HG03039 (cell line): ENCODE measurements around the gene TAF6.
A peak's percentile ranks its signal among the peaks of the same experiment; 100 is the strongest.

ENCODE experiments used
- ATAC-seq: cut with Tn5 transposase; IDR thresholded peaks from one replicate; pipeline ENCODE4 v1.9.1; 2021; ENCODE audit warnings: mild to moderate bottlenecking, moderate library complexity; ENCODE audit not compliant: unreplicated experiment

Gene TAF6

DNA sequence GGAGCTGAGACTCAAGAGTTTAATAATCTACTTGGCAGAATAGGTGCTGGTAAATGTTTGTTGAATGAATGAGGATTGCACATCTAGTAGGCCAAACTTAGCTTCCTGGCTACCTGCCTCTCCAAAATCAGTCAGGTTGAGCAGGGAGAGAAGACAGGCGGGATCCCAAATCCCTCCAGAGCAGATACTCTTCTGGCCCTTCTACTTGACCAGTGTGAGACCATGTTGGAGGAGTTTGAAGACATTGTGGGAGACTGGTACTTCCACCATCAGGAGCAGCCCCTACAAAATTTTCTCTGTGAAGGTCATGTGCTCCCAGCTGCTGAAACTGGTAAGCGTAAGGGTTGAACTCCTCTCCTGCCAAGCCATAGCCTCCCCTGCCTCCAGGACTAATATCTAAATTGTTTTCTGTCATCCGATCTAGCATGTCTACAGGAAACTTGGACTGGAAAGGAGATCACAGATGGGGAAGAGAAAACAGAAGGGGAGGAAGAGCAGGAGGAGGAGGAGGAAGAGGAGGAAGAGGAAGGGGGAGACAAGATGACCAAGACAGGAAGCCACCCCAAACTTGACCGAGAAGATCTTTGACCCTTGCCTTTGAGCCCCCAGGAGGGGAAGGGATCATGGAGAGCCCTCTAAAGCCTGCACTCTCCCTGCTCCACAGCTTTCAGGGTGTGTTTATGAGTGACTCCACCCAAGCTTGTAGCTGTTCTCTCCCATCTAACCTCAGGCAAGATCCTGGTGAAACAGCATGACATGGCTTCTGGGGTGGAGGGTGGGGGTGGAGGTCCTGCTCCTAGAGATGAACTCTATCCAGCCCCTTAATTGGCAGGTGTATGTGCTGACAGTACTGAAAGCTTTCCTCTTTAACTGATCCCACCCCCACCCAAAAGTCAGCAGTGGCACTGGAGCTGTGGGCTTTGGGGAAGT lies 5.4 kb upstream of the TAF6 start:
- no peak for ATAC-seq

DNA sequence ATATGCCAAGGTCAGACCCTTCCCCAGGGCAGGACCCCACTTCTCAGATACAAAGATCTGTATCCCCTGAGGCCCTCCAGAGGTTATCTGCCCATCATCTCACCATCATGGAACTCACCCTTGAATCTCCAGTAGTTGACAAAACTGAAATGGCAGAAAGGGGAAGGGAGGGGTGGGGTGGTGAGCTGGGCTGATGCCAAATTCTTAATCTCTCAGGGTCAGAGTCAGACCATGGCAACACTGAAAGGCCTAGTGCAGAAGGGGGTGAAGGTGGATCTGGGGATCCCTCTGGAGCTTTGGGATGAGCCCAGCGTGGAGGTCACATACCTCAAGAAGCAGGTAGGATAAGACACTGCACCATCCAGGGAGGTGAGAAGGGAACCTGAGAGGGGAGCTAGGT lies 3.4 kb upstream of the TAF6 start:
- ATAC-seq, result no peak

DNA sequence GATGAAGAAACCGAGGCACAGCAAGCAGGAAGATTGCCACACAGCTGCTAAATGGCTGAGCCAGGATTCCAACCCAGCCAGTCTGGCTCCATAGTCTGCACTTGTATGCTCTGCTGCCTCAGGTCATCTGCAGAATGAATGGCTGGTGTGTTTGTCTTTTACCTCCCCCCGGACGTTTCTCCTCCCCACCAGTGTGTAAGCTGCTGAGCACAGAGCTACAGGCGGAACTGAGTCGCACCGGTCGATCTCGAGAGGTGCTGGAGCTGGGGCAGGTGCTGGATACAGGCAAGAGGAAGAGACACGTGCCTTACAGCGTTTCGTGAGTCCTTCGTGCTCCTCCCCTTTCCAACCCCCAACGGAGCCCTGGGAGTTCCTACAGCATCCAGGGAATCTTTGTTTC lies 2.9 kb upstream of the TAF6 start:
- no peak for ATAC-seq

DNA sequence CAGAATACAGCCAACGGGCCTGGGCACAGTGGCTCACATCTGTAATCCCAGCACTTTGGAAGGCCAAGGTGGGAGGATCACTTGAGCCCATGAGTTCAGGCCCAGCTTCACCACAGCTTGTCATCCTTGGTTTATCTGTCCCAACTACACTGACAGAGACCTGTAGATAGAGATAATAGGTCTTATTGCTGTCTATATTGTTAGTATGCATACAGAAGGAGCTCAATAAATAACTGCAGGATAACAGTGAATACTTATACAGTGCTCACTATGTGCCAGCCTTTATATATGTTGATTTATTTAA lies 1.5 kb upstream of the TAF6 start:
- ATAC-seq, result no peak

DNA sequence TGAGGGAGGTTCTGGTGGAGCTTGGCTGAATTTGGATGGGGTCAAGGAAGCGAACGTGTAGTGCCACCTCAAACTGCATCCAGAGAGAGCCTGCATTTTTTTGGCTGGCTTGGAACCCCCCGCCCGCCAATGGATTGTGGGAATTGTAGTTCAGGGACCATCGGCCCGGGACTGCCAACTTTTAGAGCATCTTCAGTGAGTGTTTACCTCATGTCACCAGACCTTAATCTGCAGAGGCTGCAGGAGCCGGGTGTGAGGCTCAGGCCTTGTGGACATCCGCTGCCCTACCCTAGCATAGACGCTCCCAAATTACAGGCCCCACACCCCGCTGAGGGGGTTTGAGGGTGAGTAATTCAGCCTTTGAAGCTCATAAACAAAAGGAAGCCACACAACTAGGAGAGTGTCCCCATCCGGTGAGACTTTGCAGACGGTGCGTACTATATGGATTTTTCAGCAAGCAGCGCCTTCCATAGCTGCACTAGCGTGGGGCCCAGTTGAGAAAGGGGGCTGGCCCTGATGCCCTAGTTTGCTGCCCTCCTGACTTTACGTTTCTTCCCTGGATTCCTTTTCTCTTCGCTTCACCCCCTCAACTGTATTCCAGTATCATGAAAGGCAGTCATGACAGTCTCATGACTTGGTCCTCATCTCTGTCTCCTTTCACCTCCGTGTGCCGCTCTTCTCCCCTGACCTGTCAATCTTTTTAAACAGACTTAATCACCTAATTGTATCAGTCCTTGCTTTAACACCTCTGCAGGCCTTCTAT lies 993 bp upstream of the TAF6 start:
- ATAC-seq, result peak; percentile 12

DNA sequence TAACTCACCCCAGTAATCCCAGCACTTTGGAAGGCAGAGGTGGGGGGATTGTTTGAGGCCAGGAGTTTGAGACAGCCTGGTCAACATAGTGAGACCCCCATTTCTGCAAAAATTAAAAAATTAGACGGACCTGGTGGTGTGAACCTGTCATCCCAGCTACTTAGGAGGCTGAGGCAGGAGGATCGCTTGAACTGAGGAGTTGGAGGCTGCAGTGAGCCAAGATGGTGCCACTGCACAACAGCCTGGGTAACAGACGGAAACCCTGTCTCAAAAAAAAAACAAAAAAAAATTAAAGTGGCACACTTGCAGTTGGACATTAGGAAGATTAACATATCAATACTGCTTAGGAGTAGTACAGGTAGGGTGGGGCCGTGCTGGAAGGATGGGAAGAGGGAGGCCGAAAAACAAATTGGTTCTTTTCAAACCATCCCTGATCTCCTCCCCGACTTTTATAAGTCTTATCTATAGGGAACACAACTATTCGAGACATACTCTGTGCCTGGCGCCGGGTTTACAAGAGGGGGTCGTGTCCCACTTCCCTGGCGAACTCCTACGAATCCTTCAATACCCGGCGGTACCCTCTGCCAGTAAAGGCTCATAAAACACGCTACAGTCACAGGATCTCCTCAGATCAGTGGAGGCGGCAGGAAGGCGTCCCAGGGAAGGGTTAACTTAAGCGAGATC lies 628 bp downstream of the TAF6 start:
- no peak for ATAC-seq

DNA sequence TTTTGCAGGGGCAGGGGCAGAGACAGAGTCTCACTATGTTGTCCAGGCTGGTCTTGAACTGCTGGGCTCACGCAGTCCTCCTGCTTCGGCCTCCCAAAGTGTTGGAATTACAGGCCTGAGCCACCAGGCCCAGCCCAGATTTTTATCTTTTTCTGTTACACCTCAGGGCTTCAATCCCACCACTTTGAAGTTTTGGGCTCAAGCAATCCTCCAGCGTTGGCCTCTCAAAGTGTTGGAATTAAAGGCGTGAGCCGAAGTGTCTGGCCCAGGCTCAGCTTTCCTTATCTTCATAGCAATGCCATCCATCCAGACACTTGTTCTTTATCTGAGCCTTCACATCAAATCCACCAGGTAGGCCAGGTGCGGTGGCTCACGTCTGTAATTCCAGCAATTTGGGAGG lies 4.1 kb downstream of the TAF6 start:
- ATAC-seq, result no peak

DNA sequence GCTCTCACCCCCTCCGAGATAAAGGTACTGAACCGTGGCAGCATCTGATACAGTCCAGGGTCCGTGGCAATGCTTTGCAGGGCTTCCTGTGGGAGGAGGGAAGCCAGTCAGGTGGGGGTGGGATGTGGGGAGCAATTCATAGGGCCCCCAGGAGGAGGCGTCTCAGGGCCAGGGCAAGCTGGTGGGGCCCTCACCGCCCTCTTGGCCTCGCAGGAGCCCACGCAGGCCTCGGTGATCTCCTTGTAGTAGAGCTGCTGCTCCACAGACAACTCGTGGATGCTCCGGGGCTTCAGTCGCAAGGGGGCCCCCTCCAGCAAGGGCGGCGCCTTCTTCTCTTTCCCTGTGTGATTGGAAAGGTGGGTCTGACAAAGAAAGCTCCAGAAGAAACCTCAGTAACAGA lies 7.2 kb downstream of the TAF6 start:
- ATAC-seq, result no peak

DNA sequence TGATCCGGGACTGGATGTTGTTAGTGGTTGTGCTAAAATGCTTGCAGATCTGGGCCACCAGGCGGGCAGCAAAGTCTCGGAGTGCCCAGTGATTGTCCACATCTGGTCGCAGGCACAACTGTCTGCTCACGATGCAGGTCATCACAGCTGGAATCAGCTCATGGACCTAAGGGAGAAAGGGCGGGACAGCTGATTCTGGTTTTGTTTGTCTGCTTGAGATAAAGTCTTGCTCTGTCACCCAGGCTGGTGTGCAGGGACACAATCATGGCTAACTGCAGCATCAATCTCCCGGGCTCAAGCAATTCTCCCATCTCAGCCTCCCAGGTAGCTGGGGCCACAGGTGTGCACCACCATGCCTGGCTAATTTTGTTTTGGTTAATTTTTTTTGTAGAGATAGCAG lies 8.0 kb downstream of the TAF6 start:
- no peak for ATAC-seq

DNA sequence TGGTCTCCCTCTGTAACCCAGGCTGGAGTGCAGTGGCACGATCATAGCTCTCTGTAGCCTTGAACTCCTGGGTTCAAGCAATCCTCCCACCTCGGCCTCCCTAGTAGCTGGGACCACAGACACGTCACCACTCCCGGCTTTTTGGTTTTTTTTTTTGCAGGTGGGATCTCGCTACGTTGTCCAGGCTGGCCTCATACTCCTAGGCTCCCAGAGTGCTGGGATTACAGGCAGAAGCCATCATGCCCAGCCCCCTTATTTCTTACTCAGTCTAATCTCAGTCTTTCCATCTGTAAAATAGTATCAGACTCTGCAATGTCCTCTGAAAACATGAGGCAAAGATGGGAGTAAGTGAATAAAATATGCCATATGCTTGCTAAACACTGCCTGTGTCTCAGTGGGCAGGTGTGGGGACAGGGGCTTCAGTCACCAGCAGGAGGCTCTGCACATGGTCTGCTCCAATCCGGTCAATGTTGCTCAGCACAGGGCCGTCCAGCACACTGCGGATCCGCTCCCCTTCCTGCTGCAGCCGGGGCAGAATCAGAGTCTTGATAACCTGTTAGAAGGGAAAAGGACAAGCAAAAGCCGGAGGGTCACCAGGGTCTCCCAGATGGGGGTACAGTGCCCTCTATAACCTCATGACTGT lies 9.5 kb downstream of the TAF6 start:
- ATAC-seq, result no peak

DNA sequence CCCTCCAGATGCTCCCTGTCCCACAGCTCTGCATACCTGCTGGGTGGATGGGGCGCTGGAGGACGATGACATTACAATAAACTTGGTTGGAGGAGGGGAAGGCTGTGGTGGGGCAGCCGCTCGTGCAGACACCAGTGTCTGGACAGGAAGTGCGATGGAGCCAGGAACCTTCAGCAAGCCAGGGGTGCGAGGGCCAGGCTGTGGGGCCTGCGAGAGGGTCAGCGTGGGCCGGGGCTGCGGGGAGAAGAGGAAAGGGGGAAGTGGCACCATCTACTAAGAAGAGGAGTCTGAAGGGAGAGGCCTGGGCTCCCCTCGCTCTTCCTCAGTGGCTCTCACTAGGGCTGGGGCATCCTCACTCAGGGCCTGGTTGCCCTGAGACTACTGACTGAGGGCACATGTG lies 11.3 kb downstream of the TAF6 start:
- no peak for ATAC-seq

DNA sequence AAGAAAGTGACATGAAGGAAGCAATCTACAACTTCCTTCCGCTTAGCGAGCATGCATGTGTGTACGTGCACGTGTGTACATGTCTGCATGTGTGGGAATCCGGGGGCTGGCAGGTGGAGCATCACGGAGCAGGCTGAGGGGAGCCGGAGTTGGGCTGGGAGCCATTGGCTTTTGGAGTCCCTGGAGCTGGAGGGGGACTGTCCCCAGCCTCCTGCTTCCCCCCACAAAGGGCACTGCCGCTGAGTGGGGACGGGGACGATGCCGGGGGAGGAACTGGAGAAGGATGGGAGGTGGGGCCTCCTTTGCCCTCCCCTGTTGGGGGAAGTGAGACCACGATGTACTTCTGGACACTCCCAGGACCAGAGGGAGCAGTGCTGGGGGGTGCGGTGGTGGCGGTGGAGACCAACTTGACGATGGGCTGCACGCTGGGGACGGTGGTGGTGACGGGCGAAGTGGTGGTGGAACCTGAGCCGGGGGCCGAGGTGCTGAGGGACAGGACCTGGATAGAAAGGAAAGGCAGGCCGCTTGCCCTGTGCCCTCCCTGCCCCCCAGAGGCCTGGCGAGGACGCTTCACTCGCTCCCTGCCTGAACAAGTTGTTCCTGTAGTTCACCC lies 11.9 kb downstream of the TAF6 start:
- ATAC-seq, result no peak

DNA sequence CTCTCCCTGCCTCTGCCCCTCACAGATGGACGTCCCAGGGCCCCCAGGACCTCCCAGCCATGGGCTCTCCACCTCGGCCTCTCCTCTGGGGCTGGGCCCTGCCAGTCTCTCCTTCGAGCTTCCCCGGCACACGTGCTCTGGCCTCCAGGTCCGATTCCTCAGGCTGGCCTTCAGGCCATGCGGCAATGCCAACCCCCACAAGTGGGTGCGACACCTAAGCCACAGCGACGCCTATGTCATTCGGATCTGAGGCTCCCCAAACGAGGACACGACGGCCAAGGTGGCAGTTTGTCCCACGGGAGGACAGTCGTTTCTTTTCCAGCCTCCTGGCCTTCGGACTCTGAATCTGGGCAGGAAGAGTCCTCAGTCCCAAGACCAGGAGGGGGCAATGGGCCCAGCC lies 12.5 kb downstream of the TAF6 start:
- ATAC-seq, result no peak

DNA sequence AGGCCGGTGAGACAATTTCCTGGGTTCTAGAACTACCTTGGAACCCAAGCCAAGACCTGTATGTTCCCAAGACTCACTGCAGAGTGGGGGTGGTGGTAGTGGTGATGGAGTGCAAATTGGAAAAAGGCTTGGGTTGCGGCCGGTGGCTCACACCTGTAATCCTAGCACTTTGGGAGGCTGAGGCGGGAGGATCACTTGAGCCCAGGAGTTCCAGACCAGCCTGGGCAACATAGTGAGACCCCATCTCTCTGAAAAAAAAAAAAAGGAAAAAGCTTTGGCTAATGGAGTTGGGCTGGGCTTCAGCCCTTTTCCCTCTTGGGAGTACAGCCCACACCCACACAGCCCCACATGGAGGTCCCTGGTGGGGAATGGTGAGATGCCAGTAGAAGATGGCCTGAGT lies 13.6 kb downstream of the TAF6 start:
- ATAC-seq, result no peak

DNA sequence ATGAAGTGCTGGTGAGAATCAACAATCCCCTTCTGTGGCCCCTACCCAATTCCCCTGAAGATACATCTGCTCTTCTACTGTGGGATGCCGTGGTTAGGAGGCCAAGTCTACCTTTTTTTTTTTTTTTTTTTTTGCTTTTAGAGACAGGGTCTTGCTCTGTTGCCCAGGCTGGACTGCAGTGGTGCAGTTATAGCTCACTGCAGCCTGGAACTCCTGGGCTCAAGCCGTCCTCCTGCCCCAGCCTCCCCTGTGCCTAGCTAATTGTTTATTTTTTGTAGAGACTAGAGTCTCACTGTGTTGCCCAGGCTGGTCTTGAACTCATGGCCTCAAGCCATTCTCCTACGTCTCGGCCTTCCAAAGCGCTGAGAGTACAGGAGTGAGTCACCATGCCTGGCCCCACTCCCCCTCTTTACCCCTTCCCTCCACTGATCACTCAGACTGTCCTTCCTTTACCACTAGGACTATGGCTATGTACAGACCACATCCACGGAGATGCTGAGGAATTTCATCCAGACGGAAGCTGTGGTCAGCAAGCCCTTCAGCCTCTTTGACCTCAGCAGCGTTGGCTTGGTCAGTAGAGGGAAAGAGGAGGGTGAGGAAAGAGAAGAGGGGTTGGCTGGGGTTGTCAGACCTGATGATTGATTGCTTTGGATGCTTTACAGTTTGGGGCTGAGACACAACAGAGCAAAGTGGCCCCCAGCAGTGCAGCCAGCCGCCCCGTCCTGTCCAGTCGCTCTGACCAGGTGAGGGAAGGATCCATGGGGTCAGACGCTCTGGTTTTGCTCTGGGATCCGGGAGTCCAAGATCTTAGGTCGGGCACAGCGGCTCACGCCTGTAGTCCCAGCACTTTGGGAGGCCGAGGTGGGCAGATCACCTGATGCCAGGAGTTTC lies 16.0 kb downstream of the TAF6 start:
- ATAC-seq, result no peak

DNA sequence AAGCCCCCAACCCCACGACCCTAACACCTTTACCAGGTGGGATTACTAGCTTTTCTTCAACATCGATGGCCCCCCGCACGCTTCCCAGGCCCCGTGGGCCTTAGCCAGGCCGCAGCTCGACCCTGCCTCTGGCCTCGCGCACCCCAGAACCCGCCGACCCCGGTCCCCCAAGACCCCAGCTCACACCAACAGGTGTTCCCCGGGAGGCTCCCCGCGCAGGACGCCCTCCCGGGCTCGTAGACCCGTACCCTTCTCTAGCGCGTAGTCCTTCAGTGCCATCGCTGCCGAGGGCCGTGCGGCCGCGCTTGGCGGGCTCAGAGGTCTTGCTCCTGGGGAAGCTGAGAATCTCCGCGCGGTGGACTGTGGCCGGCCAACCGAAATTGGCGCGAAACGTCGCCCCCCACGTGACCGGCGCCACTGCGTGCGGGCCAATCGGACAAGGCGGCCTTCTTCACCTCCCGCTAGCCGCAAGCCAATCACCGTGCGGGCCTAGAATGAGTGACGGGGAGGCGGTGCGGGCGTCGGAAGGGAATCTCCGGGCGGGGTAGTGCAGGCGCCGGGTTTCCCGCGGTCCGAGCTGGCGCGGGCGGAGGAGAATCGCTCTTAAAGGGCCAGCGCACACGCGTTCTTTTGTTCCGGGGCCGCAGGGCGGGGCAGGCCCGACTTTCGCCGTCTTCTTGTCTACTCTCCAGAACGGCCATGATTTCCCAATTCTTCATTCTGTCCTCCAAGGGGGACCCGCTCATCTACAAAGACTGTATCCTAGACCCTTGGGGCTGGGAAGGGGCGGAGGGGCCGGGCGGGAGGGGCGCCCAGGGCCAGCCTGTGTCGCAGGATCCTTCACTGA lies 17.9 kb downstream of the TAF6 start, which contains the start of the genes AP4M1 and MCM7:
Gene AP4M1, plus strand, starts transcription at position 628 of the 847 bp plus-strand sequence. Its CDS starts 72 bp downstream, at position 700.
Gene MCM7, minus strand, starts transcription at position 382 of the 847 bp plus-strand sequence. Its CDS starts 103 bp downstream, at position 279.
- peak; percentile 76 for ATAC-seq

DNA sequence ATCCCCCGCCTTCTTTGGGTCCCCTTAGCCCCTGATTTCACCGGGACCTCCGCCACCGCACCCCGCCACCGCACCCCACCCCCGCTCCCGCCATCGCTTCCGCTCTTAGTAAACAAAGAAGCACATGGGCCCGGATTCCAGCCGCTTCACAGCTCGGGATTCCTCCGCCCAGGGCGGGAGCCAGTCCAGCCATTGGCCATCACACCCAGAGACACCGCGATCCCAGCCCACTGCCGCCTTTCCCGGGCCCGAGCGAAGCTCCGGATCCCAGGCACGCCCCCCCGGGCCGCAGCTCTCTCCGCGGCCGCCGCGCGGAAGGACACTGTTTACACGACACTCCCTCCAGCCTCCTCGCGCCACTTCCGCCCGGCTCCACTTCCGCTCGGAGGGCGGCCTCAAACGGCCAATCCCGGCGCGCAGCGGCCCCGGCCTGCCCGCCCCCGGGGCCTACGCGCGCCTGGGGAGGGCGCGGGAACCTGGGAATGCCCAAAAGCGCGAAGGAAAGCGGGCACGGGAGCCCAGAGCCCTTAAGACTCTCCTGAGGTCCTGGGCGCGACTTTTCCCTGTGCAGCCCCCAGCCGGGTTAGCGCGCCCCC lies 18.6 kb downstream of the TAF6 start:
- ATAC-seq, result peak; percentile 57

DNA sequence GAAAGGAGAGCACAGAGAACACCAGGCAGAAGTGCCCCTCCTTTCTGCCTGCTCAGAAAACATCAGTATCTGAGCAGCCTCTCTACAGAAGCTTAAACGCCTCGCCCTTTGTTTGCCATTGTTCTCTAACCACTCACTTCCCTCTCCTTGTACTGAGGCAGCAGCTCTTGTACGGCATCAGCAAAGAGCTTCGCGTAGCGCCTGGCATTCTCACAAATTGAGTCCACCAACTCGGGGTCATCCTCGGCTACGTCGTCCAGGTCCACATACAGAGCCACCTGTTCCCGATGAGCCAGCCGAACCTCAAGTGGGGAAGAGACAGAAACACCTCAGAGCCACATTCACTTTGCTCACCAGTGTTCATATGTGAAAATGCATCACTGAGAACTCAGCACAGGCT lies 19.7 kb downstream of the TAF6 start:
- ATAC-seq, result no peak
